ENCODE results near the gene MED8. TPM values are rescaled to one million over a fixed set of nuclear protein-coding genes. Genes with fewer than 3 reads are reported as not detected.

Gene MED8, protein sequence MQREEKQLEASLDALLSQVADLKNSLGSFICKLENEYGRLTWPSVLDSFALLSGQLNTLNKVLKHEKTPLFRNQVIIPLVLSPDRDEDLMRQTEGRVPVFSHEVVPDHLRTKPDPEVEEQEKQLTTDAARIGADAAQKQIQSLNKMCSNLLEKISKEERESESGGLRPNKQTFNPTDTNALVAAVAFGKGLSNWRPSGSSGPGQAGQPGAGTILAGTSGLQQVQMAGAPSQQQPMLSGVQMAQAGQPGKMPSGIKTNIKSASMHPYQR
- 47.8 and 54.0 TPM in 2 replicates for total RNA-seq

DNA sequence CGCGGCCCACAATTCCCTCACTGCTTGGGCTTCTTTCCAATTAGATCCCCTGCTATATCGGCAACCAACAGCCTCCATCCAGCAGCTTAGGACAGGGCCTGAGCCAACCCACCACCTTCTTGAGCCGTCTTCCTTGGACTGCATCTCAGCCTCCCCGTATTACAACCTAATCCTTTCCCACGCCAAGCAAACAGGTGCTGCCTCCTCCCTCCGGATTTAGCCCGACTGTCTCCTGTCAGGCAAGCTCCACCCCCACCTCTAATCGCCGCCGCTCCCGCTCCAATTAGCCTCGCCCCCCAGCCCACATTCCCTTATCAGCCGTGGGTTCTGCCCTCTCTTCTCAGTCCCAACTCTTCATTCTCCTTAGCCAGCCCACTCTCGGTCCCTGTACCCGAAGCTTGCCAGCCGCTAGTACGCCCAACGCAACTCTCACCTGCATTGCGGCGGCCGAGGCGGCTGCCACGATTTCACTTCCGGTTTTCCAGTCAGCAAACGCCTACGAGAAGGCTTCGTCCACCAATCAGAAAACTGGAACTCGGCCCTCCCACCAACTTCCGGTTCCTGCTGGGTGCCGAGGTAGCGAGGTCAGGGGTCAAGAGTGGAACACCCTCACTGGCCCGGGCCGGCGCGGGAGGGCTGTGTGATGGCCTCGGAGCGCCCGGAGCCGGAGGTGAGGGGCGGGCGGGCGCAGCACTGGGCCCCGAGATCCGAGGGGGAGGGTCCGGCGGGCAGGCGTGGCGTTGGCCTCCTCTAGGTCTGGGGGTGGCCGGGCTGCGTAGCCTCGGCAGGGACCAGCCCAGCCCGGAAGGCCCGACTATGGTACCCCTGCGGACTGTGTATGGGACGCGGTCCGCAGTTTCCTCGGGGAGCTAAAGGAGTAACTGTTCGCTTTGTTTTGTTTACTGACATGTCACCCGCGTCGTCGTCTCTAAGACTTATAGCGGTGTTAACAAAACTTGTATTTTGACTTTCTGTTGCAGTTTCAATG is at the start of gene MED8, which contains the start of gene SZT2:
Gene MED8 (minus strand): TSS at position 475 of the 988 bp plus-strand sequence. CDS start 36 bp downstream, at position 439.
Gene SZT2 (plus strand): TSS at position 574 of the 988 bp plus-strand sequence. CDS start 70 bp downstream, at position 644.

DNA sequence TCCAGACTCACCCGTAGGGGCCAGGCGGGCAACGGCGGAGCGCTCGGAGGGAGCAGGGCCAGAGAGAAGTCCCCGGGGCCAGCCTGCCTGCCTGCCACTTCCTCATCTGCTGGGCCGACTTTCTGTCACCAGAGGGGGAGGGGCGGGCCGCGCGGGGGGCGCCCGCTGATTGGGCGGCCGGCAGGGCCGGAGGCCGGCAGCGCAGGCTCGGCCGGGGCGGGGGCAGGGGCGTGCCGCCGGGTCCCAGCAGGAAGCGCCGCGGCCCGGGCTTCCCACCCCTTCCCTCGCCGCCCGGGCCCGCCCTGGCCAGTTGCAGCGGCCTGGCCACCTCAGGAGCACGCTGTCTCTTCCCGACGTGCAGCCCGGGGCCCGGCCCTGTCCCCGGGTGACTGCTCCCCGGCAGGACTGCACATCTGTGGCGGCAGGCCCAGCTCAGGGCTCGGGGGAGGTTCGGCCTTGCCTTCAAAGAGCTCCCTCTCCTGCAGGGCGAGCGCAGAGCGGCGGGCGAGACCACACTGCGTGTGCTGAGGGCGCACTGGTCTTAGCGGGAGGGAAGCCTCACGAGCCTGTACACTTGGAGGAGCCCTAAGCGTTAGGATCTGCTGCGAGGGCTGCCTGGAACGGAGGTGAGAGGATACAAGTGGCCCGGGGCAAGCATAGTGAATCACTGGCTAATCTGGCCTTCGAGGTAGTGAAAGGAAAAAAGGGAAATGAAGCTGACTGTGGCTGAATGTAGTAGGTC is 21.5 kb downstream of the MED8 start, which contains the start of gene ELOVL1:
Gene ELOVL1 (minus strand): TSS at position 108 of the 742 bp plus-strand sequence. CDS start 2,402 bp downstream, outside the sequence.

DNA sequence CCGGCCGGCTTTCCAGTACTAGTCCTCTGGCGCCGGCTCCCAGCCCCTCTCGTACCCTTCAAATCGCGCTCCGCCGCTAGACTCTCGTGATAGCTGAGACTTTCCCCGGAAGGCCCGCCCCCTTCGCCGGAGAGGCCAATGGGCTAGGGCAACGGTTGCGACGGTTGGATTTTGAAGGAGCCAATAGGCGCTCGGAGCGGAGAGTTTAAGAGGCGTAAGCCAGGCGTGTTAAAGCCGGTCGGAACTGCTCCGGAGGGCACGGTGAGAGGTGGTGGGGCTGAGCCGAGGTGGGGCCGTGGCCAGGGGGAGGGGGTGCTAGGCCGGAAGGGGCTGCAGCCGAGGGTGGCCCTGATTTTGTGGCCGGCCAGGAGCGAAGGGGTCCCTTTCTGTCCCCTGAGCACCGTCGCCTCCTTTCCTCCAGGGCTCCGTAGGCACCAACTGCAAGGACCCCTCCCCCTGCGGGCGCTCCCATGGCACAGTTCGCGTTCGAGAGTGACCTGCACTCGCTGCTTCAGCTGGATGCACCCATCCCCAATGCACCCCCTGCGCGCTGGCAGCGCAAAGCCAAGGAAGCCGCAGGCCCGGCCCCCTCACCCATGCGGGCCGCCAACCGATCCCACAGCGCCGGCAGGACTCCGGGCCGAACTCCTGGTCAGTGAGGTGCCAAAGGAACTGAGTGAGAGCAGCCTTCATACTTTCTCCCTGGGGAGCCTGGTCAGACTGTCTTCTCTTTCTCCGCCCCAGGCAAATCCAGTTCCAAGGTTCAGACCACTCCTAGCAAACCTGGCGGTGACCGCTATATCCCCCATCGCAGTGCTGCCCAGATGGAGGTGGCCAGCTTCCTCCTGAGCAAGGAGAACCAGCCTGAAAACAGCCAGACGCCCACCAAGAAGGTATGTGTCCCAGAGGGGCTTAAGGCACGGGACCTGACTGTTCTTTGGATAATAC is 30.6 kb downstream of the MED8 start, which contains the start of gene CDC20:
Gene CDC20 (plus strand): TSS at position 236 of the 948 bp plus-strand sequence. CDS start 235 bp downstream, at position 471.

DNA sequence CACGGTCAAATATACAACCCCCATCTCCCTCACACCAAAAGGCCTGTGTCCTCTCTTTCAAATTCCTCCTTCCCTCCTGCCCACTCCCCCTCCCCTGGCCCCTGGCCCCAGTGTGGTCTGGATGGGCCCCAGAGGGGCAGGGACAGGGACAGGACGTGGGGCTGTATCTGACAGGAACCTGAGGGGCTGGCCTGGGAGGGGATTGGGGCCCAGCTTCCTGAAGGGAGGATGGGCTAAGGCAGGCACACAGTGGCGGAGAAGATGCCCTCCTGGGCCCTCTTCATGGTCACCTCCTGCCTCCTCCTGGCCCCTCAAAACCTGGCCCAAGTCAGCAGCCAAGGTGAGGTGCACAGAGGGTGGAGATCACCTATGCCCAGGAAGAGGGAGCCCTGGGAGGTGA is 52.0 kb downstream of the MED8 start, which contains the start of gene MPL:
Gene MPL (plus strand): TSS at position 231 of the 400 bp plus-strand sequence. CDS start 31 bp downstream, at position 262.

Other genes with a start within 250 kb of the MED8 start
- gene EBNA1BP2, start 217.5 kb downstream of the MED8 start, total RNA-seq = 78.6 and 92.1 TPM in 2 replicates
- gene CFAP57, start 217.5 kb downstream of the MED8 start, total RNA-seq = under 0.01 and 0.20 TPM in 2 replicates
- gene TMEM125, start 119.8 kb downstream of the MED8 start, total RNA-seq = not detected in 2 replicates
- not detected in 2 replicates for gene C1orf210, start 104.2 kb downstream of the MED8 start, total RNA-seq
- under 0.01 TPM in 2 replicates for gene TIE1, start 88.8 kb downstream of the MED8 start, total RNA-seq
- gene MPL, start 52.0 kb downstream of the MED8 start, total RNA-seq = not detected in 2 replicates
- 81.9 and 121 TPM in 2 replicates for gene CDC20, start 30.8 kb downstream of the MED8 start, total RNA-seq
- 54.0 and 59.4 TPM in 2 replicates for gene ELOVL1, start 21.8 kb downstream of the MED8 start, total RNA-seq
- 23.5 and 38.5 TPM in 2 replicates for gene SZT2, start 99 bp upstream of the MED8 start, total RNA-seq
- 5.1 and 16.0 TPM in 2 replicates for gene HYI, start 64.1 kb upstream of the MED8 start, total RNA-seq
- gene PTPRF, start 141.1 kb upstream of the MED8 start, total RNA-seq = 8.1 and 30.7 TPM in 2 replicates

Measured in subcutaneous preadipocyte (primary cell).